ENCODE results near the gene TSPYL4.
A peak's percentile ranks its signal among the peaks of the same experiment; 100 is the strongest.

DNA sequence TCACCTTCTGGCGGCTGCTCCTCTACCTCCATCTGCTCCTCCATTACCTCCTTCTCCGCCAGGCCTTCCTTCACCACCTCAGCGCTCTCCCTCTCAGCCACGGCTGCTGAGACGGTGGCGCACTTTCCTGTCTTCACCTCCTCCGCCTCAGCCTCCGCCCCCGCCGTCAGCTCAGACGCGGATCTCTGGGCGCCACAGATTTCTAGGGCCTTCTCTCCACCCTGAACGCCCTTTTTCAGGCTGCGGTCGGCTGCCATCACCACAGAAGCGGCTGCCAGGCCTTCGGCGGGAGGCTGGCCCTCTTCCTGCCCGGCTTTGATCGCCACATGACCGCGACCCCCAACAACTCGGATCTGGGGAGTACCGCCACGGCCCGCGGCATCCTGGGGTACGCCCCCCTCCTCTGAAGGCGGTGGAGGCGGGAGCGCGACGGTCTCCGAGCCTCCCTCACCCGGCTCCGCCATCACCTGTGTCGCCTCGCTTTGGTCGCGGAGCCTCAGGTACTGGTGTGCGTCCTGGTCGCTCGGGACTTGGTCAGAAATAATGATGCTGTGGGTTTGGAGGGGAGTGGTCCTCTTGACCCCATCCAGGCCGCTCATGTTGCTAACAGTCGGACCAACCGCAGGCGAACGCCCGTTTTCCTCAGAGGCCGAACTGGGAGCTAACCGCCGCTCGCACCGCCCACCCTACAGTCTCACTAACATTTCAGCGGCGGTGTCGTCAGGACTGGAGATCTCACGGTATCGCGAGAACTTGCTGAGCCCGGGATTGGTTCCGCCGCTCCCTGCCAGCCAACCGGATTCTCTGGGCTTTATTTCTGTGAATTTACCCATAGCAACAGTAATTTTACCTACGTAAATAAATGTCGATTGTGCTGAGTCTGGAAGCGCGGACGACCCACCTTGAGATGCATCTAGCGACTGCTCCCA lies 25.6 kb upstream of the TSPYL4 start, which contains the start of gene TSPYL1:
- 0 out of 2 replicates have a peak, but pooled peaks have one; percentile 51 for TF ChIP-seq TAF1 (IDR thresholded peaks at IDR 0.05; ENCODE audit: borderline replicate concordance, low read depth, low read length)
- TF ChIP-seq POLR2A (IDR thresholded peaks at IDR 0.05; ENCODE audit: low read depth, low read length), result peak; percentile 81
